Measurements from ENCODE around the gene LMF1. TPM values are rescaled to one million over a fixed set of nuclear protein-coding genes. Genes with fewer than 3 reads are reported as not detected.

Gene LMF1
- total RNA-seq, 4 donors from 2014 or later = 7.7 to 15.8 (median 10.2) TPM

GRCh38 chr16:968620-969019 is 2.2 kb downstream of the LMF1 start:
- H3K4me1 ChIP-seq = peaks cover 21 to 28% of the 10 kb centered on the region in 2 donors
- H3K4me3 ChIP-seq = no peak overlapping the region
- ATAC-seq (no peak), DNase-seq (no peak)
- no peak for TF ChIP-seq POLR2A (IDR thresholded peaks at IDR 0.05)
- TF ChIP-seq CTCF (IDR thresholded peaks at IDR 0.05 in 4 of 5, conservative IDR thresholded peaks at IDR 0.05 in 1 of 5) = no peak
- in situ Hi-C loops (cut with MboI; ENCODE audit: low sequenced_read_pairs in 4 of 4) = no loop called here
- intact Hi-C loops (cut with DNase I; ENCODE audit: low total_unique reads) = no loop called here
- peaks cover 3 to 6% (median 5%) of the 10 kb centered on the region in 3 donors for H3K27me3 ChIP-seq
- no peaks in the 10 kb centered on the region for H3K36me3 ChIP-seq
- H3K27ac ChIP-seq = no peak overlapping the region
- H3K9me3 ChIP-seq = no peaks in the 10 kb centered on the region

GRCh38 chr16:967546-968295 is 3.1 kb downstream of the LMF1 start:
- Histone ChIP-seq H3K9me3 (no peaks in the 10 kb centered on the region), H3K27me3 (peaks cover 0 to 3% (median 3%) of the 10 kb centered on the region in 3 donors), H3K27ac (no peak overlapping the region), H3K36me3 (no peaks in the 10 kb centered on the region), H3K4me3 (no peak overlapping the region), H3K4me1 (peaks cover 21 to 28% of the 10 kb centered on the region in 2 donors)
- in situ Hi-C loops (cut with MboI; ENCODE audit: low sequenced_read_pairs in 4 of 4) = no loop called here
- ATAC-seq (no peak), DNase-seq (no peak)
- TF ChIP-seq POLR2A (IDR thresholded peaks at IDR 0.05) = no peak
- intact Hi-C loops (cut with DNase I; ENCODE audit: low total_unique reads) = no loop called here

GRCh38 chr16:967077-967541 is 3.7 kb downstream of the LMF1 start:
- no peak overlapping the region for H3K27ac ChIP-seq
- no peaks in the 10 kb centered on the region for H3K9me3 ChIP-seq
- H3K4me3 ChIP-seq = no peak overlapping the region
- ATAC-seq (no peak), DNase-seq (no peak)
- no peak for TF ChIP-seq CTCF (IDR thresholded peaks at IDR 0.05 in 4 of 5, conservative IDR thresholded peaks at IDR 0.05 in 1 of 5)
- TF ChIP-seq POLR2A (IDR thresholded peaks at IDR 0.05) = no peak
- H3K27me3 ChIP-seq = no peaks in the 10 kb centered on the region
- intact Hi-C loops (cut with DNase I; ENCODE audit: low total_unique reads) (no loop called here), in situ Hi-C loops (cut with MboI; ENCODE audit: low sequenced_read_pairs in 4 of 4) (no loop called here)
- no peaks in the 10 kb centered on the region for H3K36me3 ChIP-seq
- peaks cover 21 to 28% of the 10 kb centered on the region in 2 donors for H3K4me1 ChIP-seq

- in situ Hi-C loops (cut with MboI; ENCODE audit: low sequenced_read_pairs in 4 of 4) = no loop called here
- peaks cover 21 to 28% of the 10 kb centered on the region in 2 donors for H3K4me1 ChIP-seq
Measured at GRCh38 chr16:966505-966904, 4.3 kb downstream of the LMF1 start.

More at GRCh38 chr16:966505-966904, 4.3 kb downstream of the LMF1 start:
- H3K27me3 ChIP-seq = no peaks in the 10 kb centered on the region
- H3K36me3 ChIP-seq = no peaks in the 10 kb centered on the region
- intact Hi-C loops (cut with DNase I; ENCODE audit: low total_unique reads) = no loop called here
- no peak overlapping the region for H3K4me3 ChIP-seq
- no peak for DNase-seq
- H3K27ac ChIP-seq = no peak overlapping the region
- no peak for ATAC-seq
- no peak for TF ChIP-seq CTCF (IDR thresholded peaks at IDR 0.05 in 4 of 5, conservative IDR thresholded peaks at IDR 0.05 in 1 of 5)
- no peak for TF ChIP-seq POLR2A (IDR thresholded peaks at IDR 0.05)
- no peaks in the 10 kb centered on the region for H3K9me3 ChIP-seq
